ENCODE data around the gene SERPINA6.

The SERPINA6 gene

DNA sequence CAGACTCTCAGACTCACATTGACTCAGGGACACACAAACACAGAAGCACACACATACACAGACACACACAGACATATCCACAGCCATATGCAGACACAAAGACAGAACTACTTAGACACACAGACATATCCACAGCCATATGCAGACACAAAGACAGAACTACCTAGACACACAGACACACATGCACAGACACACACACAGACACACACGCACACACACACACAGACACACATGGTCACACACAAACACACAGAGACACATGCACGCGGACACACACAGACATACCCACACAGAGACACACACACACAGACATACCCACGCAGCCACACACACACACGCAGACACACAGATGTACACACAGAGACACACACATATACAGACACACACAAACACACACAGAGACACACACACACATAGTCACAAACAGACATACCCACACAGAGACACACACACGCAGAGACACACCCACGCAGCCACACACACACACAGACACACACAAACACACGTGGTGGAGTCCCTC, 39.5 kb upstream of the SERPINA6 start:
- ATAC-seq (ENCODE audit: insufficient read depth, low read depth) (no peak), DNase-seq (no peak)
- H3K27me3 ChIP-seq (ENCODE audit: insufficient read depth, low read length, poor library complexity), result no peaks in the 10 kb centered on the region
- no peaks in the 10 kb centered on the region for H4K20me1 ChIP-seq (ENCODE audit: insufficient read depth, low read length)
- TF ChIP-seq, protein P1, sequence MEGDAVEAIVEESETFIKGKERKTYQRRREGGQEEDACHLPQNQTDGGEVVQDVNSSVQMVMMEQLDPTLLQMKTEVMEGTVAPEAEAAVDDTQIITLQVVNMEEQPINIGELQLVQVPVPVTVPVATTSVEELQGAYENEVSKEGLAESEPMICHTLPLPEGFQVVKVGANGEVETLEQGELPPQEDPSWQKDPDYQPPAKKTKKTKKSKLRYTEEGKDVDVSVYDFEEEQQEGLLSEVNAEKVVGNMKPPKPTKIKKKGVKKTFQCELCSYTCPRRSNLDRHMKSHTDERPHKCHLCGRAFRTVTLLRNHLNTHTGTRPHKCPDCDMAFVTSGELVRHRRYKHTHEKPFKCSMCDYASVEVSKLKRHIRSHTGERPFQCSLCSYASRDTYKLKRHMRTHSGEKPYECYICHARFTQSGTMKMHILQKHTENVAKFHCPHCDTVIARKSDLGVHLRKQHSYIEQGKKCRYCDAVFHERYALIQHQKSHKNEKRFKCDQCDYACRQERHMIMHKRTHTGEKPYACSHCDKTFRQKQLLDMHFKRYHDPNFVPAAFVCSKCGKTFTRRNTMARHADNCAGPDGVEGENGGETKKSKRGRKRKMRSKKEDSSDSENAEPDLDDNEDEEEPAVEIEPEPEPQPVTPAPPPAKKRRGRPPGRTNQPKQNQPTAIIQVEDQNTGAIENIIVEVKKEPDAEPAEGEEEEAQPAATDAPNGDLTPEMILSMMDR (IDR thresholded peaks at IDR 0.05; ENCODE audit: borderline replicate concordance, extremely low read depth, low read length, poor library complexity, severe bottlenecking), result no peak
- TF ChIP-seq EZH2 (IDR thresholded peaks at IDR 0.05; ENCODE audit: borderline replicate concordance, low read depth, low read length, severe bottlenecking), result no peak
- H3K36me3 ChIP-seq (ENCODE audit: insufficient read depth, low read length), result no peaks in the 10 kb centered on the region
- H3K4me3 ChIP-seq (ENCODE audit: low read depth in 1 of 2, low read length in 2 of 2), result no peak overlapping the region
- no peaks in the 10 kb centered on the region for H3K79me2 ChIP-seq (ENCODE audit: insufficient read depth, low read length)
- no peaks in the 10 kb centered on the region for H3K4me1 ChIP-seq (ENCODE audit: insufficient read depth, low read length)
- H3K9me3 ChIP-seq (ENCODE audit: insufficient read depth, low read length, severe bottlenecking), result no peaks in the 10 kb centered on the region
- H3K9ac ChIP-seq (ENCODE audit: low read depth, low read length), result no peak overlapping the region
- no peak overlapping the region for H3K4me2 ChIP-seq (ENCODE audit: insufficient read depth, low read length)
- H2AFZ ChIP-seq (ENCODE audit: low read depth, low read length), result no peak overlapping the region
- no peak overlapping the region for H3K27ac ChIP-seq (ENCODE audit: low read length)

DNA sequence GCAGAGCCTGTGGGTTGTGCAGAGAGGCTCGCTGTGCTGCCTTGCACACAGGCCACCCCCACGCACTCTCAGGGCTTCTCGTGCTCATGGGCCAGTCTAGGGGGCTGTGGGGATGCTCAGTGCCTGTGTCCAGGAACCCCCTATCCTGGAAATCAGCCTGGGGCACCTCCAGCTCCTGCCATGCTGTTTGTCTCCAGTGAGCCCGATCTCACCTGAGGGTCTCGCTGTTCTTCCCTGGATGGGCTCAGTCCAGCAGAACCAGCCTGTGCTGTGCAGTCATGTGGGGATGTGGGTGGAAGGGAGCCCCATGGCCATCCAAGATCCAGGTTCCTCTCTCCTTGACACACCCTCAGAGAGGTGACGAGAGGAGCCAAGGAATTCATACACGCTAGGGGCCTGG, 38.5 kb upstream of the SERPINA6 start:
- no peaks in the 10 kb centered on the region for H3K79me2 ChIP-seq (ENCODE audit: insufficient read depth, low read length)
- H2AFZ ChIP-seq (ENCODE audit: low read depth, low read length), result no peak overlapping the region
- DNase-seq, result no peak
- no peaks in the 10 kb centered on the region for H3K27me3 ChIP-seq (ENCODE audit: insufficient read depth, low read length, poor library complexity)
- TF ChIP-seq EZH2 (IDR thresholded peaks at IDR 0.05; ENCODE audit: borderline replicate concordance, low read depth, low read length, severe bottlenecking), result no peak
- TF ChIP-seq, protein P1 (IDR thresholded peaks at IDR 0.05; ENCODE audit: borderline replicate concordance, extremely low read depth, low read length, poor library complexity, severe bottlenecking), result no peak
- no peaks in the 10 kb centered on the region for H4K20me1 ChIP-seq (ENCODE audit: insufficient read depth, low read length)
- ATAC-seq (ENCODE audit: insufficient read depth, low read depth), result no peak
- no peaks in the 10 kb centered on the region for H3K9me3 ChIP-seq (ENCODE audit: insufficient read depth, low read length, severe bottlenecking)
- no peak overlapping the region for H3K4me3 ChIP-seq (ENCODE audit: low read depth in 1 of 2, low read length in 2 of 2)
- no peaks in the 10 kb centered on the region for H3K36me3 ChIP-seq (ENCODE audit: insufficient read depth, low read length)
- no peak overlapping the region for H3K9ac ChIP-seq (ENCODE audit: low read depth, low read length)
- no peak overlapping the region for H3K4me2 ChIP-seq (ENCODE audit: insufficient read depth, low read length)
- H3K4me1 ChIP-seq (ENCODE audit: insufficient read depth, low read length), result no peaks in the 10 kb centered on the region
- H3K27ac ChIP-seq (ENCODE audit: low read length), result no peak overlapping the region

DNA sequence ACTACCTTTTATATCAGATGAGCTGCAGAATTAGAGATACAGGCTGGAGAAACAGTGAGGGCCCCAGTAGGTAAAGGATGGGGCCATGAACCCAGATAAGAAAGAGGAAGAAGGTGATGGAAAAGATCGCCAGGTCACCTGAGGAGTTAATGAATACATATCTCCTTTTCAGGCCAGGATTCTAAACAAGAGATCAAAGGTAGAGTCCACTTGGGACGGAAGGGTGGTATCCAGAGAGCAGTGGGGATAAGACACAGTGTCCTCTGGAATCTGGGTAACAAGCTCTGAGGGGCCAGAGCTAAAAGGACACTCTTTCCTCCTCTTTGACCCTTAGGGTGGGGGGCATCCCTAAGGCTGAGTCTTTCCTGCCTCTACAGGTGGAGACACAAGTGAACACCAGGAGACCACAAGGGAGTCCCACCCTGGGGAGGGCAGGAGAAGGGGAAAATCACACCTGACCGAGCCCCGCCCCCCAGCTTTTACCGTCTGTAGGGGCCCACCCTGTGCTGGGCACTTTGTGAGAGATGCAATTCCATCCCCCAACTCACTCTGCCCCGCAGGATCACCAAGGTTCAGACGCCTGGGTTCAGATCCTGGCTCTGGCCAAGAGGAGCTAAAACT, 37.9 kb upstream of the SERPINA6 start:
- TF ChIP-seq EZH2 (IDR thresholded peaks at IDR 0.05; ENCODE audit: borderline replicate concordance, low read depth, low read length, severe bottlenecking), result no peak
- TF ChIP-seq, protein P1 (IDR thresholded peaks at IDR 0.05; ENCODE audit: borderline replicate concordance, extremely low read depth, low read length, poor library complexity, severe bottlenecking), result no peak
- Histone ChIP-seq H3K4me3 (ENCODE audit: low read depth in 1 of 2, low read length in 2 of 2) (no peak overlapping the region), H3K27me3 (ENCODE audit: insufficient read depth, low read length, poor library complexity) (no peaks in the 10 kb centered on the region), H3K79me2 (ENCODE audit: insufficient read depth, low read length) (no peaks in the 10 kb centered on the region), H3K36me3 (ENCODE audit: insufficient read depth, low read length) (no peaks in the 10 kb centered on the region), H3K9me3 (ENCODE audit: insufficient read depth, low read length, severe bottlenecking) (no peaks in the 10 kb centered on the region), H3K4me1 (ENCODE audit: insufficient read depth, low read length) (no peaks in the 10 kb centered on the region), H3K27ac (ENCODE audit: low read length) (no peak overlapping the region), H3K9ac (ENCODE audit: low read depth, low read length) (no peak overlapping the region), H4K20me1 (ENCODE audit: insufficient read depth, low read length) (no peaks in the 10 kb centered on the region), H3K4me2 (ENCODE audit: insufficient read depth, low read length) (no peak overlapping the region), H2AFZ (ENCODE audit: low read depth, low read length) (no peak overlapping the region)
- DNase-seq (no peak), ATAC-seq (ENCODE audit: insufficient read depth, low read depth) (no peak)

All from DND-41 (cell line).